Heart left ventricle (tissue), 13 donors: Measurements from ENCODE around the gene HYPK.
A peak's percentile ranks its signal among the peaks of the same experiment; 100 is the strongest.

Experiments
- POLR2A ChIP-seq, 2 donors: fragments of 450-650 bp; IDR thresholded peaks; one replicate each; pipeline ENCODE4 v1.6.1; 2017; ENCODE audit warnings: antibody characterized with exemption in 2 of 2, mild to moderate bottlenecking in 2 of 2, moderate library complexity in 2 of 2
- TF ChIP-seq, protein P1 (sequence below), 12 donors: fragments of 200-600 bp; sonication (generic) in 4 of 12; IDR thresholded peaks; one replicate each; pipeline versions ENCODE4 v1.5.0 to v1.8.0; 2018 to 2022; ENCODE audit warnings: antibody characterized with exemption in 12 of 12, mild to moderate bottlenecking in 5 of 12
- donor health status: ischemic (EF 13 %, LVEDD 7.1; RV severe dilation, severe dysfunction).
- donor health status: DM: no; HTN: yes; CAD: no.
- donor health status: DM: no; HTN: no; CAD: no.
- donor health status: ischemic (EF 25% LVEDD 6.9; RV normal size, moderate dysfunction).
- donor health status: ischemic (EF 25% LVEDD 5.7; RV mildly dilated, moderate dysfunction).
- donor health status: ischemic (EF 35%, LVEDD 5.7; RV mildly dilated, moderate dysfunction).
- donor health status: nonischemic (EF 11% LVEDD 7.7; RV severe dilation, severe dysfunction).
- donor health status: DM: yes; HTN: yes; CAD: no.
- donor health status: PGD.
- donor health status: ischemic (EF 29% LVEDD 5.4; RV normal size, mild dysfunction).
- donor health status: nonischemic (EF 23%, LVEDD 6.1; RV moderate dilation, normal function).

DNA sequence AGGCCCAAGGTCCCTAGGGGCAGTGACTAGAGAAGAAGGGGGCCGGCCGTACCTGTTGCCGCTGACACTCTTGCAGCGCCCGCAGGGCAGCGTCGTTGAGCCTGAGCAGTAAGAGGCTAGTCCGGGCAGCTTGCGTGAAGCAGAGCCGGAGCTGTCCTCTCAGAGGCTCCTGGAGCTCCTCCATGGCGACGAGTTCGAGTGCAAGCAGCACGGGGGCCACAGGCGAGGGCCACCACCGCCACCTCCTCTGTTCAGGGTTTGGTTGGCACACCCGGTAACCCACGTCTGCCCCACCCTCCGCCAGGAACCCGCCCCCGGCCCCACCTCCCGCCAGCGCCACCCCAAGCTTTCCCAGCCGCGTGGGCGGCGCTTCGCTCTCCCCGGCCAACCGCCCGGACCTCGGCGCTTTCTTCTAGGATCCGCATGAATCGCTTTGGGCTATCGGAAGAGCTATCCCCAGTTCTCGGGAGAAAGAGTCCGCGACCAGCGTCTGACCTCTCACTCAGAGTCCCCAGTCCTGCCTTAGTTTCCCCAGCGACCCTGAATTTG, 23.6 kb upstream of the HYPK start, which contains the start of gene ELL3:
- TF ChIP-seq, protein P1, sequence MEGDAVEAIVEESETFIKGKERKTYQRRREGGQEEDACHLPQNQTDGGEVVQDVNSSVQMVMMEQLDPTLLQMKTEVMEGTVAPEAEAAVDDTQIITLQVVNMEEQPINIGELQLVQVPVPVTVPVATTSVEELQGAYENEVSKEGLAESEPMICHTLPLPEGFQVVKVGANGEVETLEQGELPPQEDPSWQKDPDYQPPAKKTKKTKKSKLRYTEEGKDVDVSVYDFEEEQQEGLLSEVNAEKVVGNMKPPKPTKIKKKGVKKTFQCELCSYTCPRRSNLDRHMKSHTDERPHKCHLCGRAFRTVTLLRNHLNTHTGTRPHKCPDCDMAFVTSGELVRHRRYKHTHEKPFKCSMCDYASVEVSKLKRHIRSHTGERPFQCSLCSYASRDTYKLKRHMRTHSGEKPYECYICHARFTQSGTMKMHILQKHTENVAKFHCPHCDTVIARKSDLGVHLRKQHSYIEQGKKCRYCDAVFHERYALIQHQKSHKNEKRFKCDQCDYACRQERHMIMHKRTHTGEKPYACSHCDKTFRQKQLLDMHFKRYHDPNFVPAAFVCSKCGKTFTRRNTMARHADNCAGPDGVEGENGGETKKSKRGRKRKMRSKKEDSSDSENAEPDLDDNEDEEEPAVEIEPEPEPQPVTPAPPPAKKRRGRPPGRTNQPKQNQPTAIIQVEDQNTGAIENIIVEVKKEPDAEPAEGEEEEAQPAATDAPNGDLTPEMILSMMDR (IDR thresholded peaks at IDR 0.05) = no peak
- peak in 1 of 2 donors; percentile 18 for TF ChIP-seq POLR2A (IDR thresholded peaks at IDR 0.05)
